ENCODE results near the gene ST8SIA5. TPM values are rescaled to one million over a fixed set of nuclear protein-coding genes. Genes with fewer than 3 reads are reported as not detected.

ST8SIA5 gene
- total and polyA plus RNA-seq, 2 experiments from 2014 or later, result 3.3 to 4.8 TPM

GRCh38 chr18:46716336-46716735 lies 40.5 kb downstream of the ST8SIA5 start:
- no peak for TF ChIP-seq CREB1 (CRISPR knock-in tag; IDR thresholded peaks at IDR 0.05; ENCODE audit: low read depth)
- TF ChIP-seq POLR2AphosphoS5 (IDR thresholded peaks at IDR 0.05; ENCODE audit: low read depth), result no peak
- TF ChIP-seq NANOG (IDR thresholded peaks at IDR 0.05; ENCODE audit: borderline replicate concordance), result no peak
- TF ChIP-seq EZH2 (IDR thresholded peaks at IDR 0.05; ENCODE audit: low read depth, unreplicated experiment), result no peak
- no peak for TF ChIP-seq STAT1 (IDR thresholded peaks at IDR 0.05; ENCODE audit: unreplicated experiment)
- no peak for TF ChIP-seq JUNB (IDR thresholded peaks at IDR 0.05; ENCODE audit: unreplicated experiment)
- TF ChIP-seq EZH2phosphoT487 (IDR thresholded peaks at IDR 0.05; ENCODE audit: unreplicated experiment), result no peak
- no peak for TF ChIP-seq CTCF (conservative IDR thresholded peaks at IDR 0.05; ENCODE audit: low read depth in 2 of 2)
- no peak for TF ChIP-seq ZNF331 (CRISPR knock-in tag; IDR thresholded peaks at IDR 0.05; ENCODE audit: low read depth)
- Mint-ChIP-seq H3K27ac (no peak overlapping the region), H3K9me3 (no peaks in the 10 kb centered on the region)

GRCh38 chr18:46715062-46715461 lies 41.8 kb downstream of the ST8SIA5 start:
- H3K4me1 ChIP-seq (ENCODE audit: insufficient read depth), result no peaks in the 10 kb centered on the region; the same call in 1 of the 2 replicates
- H4K20me1 ChIP-seq (replicated peaks; ENCODE audit: insufficient read depth), result no peaks in the 10 kb centered on the region; the same call in 1 of the 2 replicates
- Mint-ChIP-seq H3K27ac (no peak overlapping the region), H3K27me3 (ENCODE audit: insufficient read depth, low read depth, poor library complexity) (peaks cover 13% of the 10 kb centered on the region), H3K4me3 (no peak overlapping the region), H3K9me3 (no peaks in the 10 kb centered on the region), H3K36me3 (ENCODE audit: low read depth) (no peaks in the 10 kb centered on the region), H3K4me1 (peaks cover 18% of the 10 kb centered on the region)
- H2AFZ ChIP-seq, result no peak overlapping the region
- no peaks in the 10 kb centered on the region for H3K27me3 ChIP-seq (ENCODE audit: insufficient read depth)
- ATAC-seq (peak; percentile 77), DNase-seq (ENCODE audit: low spot score) (peak; percentile 38)
- TF ChIP-seq CREB1 (CRISPR knock-in tag; IDR thresholded peaks at IDR 0.05; ENCODE audit: low read depth) (no peak), CTCF (conservative IDR thresholded peaks at IDR 0.05; ENCODE audit: low read depth in 2 of 2) (peak; percentile 50 to 59), JUNB (IDR thresholded peaks at IDR 0.05; ENCODE audit: unreplicated experiment) (no peak)
- H3F3A ChIP-seq (replicated peaks; ENCODE audit: low read depth), result no peaks in the 10 kb centered on the region
- no peak overlapping the region for H3K4me3 ChIP-seq
- no peaks in the 10 kb centered on the region for H3K36me3 ChIP-seq (ENCODE audit: insufficient read depth)
- no peaks in the 10 kb centered on the region for H3K79me2 ChIP-seq (replicated peaks; ENCODE audit: insufficient read depth)
- H3K27ac ChIP-seq (ENCODE audit: low read depth), result no peak overlapping the region
- peak overlapping the region; percentile 42; the same call in 1 of the 2 replicates for H3K4me2 ChIP-seq
- H3K9me2 ChIP-seq (ENCODE audit: insufficient read depth), result no peaks in the 10 kb centered on the region

More at GRCh38 chr18:46716336-46716735, 40.5 kb downstream of the ST8SIA5 start:
- H3K36me3 ChIP-seq (ENCODE audit: insufficient read depth), result no peaks in the 10 kb centered on the region
- ATAC-seq (no peak), DNase-seq (ENCODE audit: low spot score) (no peak)
- H3F3A ChIP-seq (replicated peaks; ENCODE audit: low read depth), result no peaks in the 10 kb centered on the region
- H4K20me1 ChIP-seq (replicated peaks; ENCODE audit: insufficient read depth), result no peaks in the 10 kb centered on the region; the same call in 1 of the 2 replicates
- H3K27me3 ChIP-seq (ENCODE audit: insufficient read depth), result no peaks in the 10 kb centered on the region
- no peak overlapping the region for H3K27ac ChIP-seq (ENCODE audit: low read depth)
- H2AFZ ChIP-seq, result no peak overlapping the region
- Mint-ChIP-seq H3K4me3 (no peak overlapping the region), H3K27me3 (ENCODE audit: insufficient read depth, low read depth, poor library complexity) (peaks cover 11% of the 10 kb centered on the region), H3K36me3 (ENCODE audit: low read depth) (no peaks in the 10 kb centered on the region), H3K4me1 (peaks cover 18% of the 10 kb centered on the region)
- H3K4me2 ChIP-seq, result no peak overlapping the region
- H3K4me1 ChIP-seq (ENCODE audit: insufficient read depth), result no peaks in the 10 kb centered on the region; the same call in 1 of the 2 replicates
- H3K79me2 ChIP-seq (replicated peaks; ENCODE audit: insufficient read depth), result no peaks in the 10 kb centered on the region
- no peak overlapping the region for H3K4me3 ChIP-seq
- no peaks in the 10 kb centered on the region for H3K9me2 ChIP-seq (ENCODE audit: insufficient read depth)
